RPMI7951 (cell line): ENCODE data around the gene SRP68. TPM values are rescaled to one million over a fixed set of nuclear protein-coding genes. Genes with fewer than 3 reads are reported as not detected.

Source experiments
- DNase-seq: peaks from one replicate; pipeline ENCODE4 v3.0.0-alpha.2; 2012; ENCODE audit warnings: low read depth
- total RNA-seq: library from RNA; depleted of rRNA; stranded (reverse); fragments of >200 nt; shearing (Covaris generic); gene quantifications from 2 replicates; pipeline ENCODE4 v1.2.3, GENCODE V29; 2014

Gene SRP68
- total RNA-seq, 1 experiment from 2014 or later: 21.1 TPM

GRCh38 chr17:76018340-76018680 lies 54.0 kb downstream of the SRP68 start:
- DNase-seq: no peak

- DNase-seq: no peak
Observed at GRCh38 chr17:76017481-76018339, 54.6 kb downstream of the SRP68 start.

GRCh38 chr17:76014925-76015261 lies 57.4 kb downstream of the SRP68 start:
- DNase-seq: peak; percentile 12

- peak; percentile 52 for DNase-seq
Observed at GRCh38 chr17:76014100-76014924, 58.0 kb downstream of the SRP68 start.

GRCh38 chr17:76013377-76013932 lies 58.9 kb downstream of the SRP68 start:
- DNase-seq: peak; percentile 15

- DNase-seq: no peak
Observed at GRCh38 chr17:76011951-76012350, 60.4 kb downstream of the SRP68 start.

GRCh38 chr17:76009969-76010661 lies 62.2 kb downstream of the SRP68 start:
- no peak for DNase-seq

GRCh38 chr17:76009447-76009846 lies 62.9 kb downstream of the SRP68 start:
- no peak for DNase-seq

- no peak for DNase-seq
Observed at GRCh38 chr17:76008630-76009425, 63.5 kb downstream of the SRP68 start.

GRCh38 chr17:76008208-76008607 lies 64.1 kb downstream of the SRP68 start:
- no peak for DNase-seq

- DNase-seq: no peak
Observed at GRCh38 chr17:76007850-76008165, 64.5 kb downstream of the SRP68 start.

GRCh38 chr17:76007131-76007849 lies 65.0 kb downstream of the SRP68 start:
- no peak for DNase-seq

GRCh38 chr17:76005263-76006149 lies 66.8 kb downstream of the SRP68 start:
- peak; percentile 43 for DNase-seq

- no peak for DNase-seq
Observed at GRCh38 chr17:76004750-76005262, 67.5 kb downstream of the SRP68 start.

GRCh38 chr17:76003915-76004314 lies 68.4 kb downstream of the SRP68 start:
- DNase-seq: no peak

GRCh38 chr17:76002100-76002499 lies 70.2 kb downstream of the SRP68 start:
- DNase-seq: no peak

GRCh38 chr17:76000755-76001521 lies 71.4 kb downstream of the SRP68 start, which contains the start of gene CDK3:
TSS of gene CDK3 (plus strand) at chr17:76000855. CDS start at chr17:76001426, 571 bp downstream.
- DNase-seq: no peak

- no peak for DNase-seq
Observed at GRCh38 chr17:76000016-76000754, 72.1 kb downstream of the SRP68 start.
